Stimulated activated CD8-positive, alpha-beta memory T cell treated with anti-CD3 and anti-CD28 coated beads, Interleukin-4, amount 100 ng/mL, for 48 hours (primary cell): ENCODE data around the gene KCNJ16.

ENCODE experiments used
- DNase-seq: peaks from one replicate; pipeline ENCODE4 v3.0.0-alpha.2; 2020

The KCNJ16 gene

DNA sequence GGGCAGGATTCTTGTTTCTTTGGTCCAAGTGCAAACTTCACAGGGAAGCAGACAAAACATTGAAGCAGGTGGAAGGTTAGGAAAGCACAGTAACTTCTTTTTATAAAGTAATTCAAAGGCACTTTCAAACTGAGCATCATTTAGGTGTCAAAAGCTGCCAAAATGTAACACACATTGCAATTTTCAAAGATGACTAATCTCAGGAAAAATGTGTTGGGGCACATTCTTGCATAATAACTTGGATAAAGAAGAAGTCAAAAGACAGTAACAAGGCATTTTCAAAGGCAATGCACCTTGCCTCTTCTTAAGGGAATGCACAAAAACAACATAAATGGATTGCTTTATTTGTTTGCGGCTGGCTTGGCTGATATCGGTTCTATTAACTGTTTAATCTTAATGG is 97.9 kb downstream of the KCNJ16 start:
- no peak for DNase-seq

DNA sequence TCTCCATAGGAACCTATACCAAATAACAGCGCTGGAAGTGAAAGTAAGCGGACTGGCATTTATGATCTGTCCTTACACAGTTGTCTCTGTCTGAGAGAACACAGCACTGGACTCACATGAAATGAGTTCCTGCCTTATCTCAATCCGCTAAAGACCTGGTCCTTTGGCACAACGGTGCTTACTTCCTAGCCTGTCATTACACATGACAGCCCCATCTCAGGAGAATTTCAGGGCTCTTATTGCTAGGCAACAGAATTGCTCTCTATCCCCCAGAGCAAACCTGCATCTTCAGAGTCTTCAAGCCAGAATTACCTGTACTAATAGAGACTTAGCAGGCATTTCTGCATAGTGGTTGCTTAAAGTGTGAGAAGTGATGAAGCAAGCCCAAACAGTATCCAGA is 98.7 kb downstream of the KCNJ16 start:
- DNase-seq, result no peak

DNA sequence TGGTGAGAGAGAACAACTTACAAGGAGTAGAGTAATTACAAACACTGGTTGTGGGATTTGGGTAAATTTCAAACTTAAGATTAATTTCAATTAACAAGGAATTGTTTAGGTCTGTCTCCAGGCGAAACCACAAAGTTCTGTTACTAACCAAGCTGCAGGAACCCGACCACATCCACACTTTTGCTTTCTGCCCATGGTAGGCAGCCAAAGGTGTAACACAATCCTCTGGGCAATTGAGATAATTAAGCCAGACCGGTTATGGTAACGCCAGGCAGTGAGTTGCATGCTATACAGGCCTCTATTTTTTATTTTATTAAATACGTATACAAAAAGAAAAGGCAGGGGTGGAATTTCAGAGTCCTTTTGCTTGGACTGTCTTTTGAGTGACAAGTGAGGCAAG is 106.4 kb downstream of the KCNJ16 start:
- no peak for DNase-seq

DNA sequence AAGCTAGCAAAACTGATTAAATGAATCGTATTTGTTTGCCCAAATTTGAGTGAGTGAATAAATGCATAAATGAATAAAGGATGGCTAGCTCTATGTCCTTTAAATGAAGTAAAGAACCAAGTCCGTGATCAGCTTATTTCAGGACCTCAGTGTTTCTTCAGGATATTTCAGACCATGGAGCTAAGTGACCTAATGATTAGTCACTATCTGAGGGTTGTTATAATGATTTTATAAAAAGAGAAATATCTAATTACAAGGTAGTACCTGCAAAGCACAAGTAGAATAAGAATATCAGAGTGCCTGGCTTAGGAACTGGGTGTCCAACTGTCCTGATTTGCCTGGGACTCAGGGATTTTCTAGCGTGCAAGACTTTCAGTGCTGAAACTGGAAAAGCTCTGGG is 106.8 kb downstream of the KCNJ16 start:
- no peak for DNase-seq

DNA sequence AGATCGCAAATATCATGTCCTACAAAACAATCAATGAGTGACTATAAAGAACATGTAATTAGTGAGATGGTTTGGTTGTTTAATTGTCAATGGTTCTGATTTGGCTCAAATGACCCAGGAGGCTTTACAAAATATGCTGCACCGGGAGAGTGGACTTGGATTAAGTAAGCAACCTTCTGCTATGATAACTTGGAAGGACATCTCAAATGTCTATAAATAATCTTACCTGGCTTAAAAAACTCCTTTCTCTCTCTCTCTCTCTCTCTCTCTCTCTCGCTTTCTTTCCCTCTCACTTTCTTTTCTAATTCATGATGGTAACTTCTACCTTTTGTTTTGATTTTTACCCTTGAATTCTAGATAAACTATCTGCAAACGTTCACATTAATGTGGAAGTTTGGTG is 108.5 kb downstream of the KCNJ16 start:
- no peak for DNase-seq

DNA sequence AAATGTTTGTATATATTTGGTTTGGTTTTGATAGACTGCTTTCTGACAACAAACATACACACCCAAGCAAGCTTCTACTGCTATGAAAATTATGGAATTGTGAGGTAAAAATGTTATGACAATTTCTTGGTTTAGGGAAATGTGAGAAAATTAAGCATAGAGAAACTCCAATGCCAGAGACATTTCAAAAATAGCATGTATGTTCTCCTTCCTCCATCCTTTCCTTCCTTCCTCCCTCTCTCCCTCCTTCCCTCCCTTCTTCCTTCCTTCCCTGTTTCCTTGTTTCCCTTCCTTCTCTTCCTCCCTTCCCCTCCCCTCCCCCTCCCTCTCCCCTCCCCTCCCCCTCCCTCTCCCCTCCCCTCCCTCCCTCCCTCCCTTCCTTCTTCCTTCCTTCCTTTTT is 109.2 kb downstream of the KCNJ16 start:
- no peak for DNase-seq

DNA sequence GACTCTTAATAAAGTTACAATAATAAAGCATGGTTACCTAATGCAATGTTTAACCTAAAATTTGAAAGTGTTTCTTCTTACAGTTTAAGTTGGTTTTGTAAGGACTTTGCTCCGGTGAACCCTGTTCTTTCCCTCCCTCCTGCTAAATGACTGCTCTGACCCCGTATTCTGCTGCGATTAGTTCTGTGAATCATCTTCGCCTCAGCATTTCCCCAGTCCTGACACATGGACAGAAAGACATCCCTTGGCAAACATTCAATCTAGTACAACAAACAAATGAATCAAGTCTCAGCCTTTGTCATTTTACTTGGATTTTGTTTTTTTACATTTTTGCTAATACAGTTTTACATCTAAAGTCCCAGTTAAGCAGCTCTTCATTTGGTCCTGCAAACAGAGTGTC is 109.7 kb downstream of the KCNJ16 start:
- DNase-seq, result no peak
